Measurements from ENCODE around the gene SV2C.

Gene SV2C

GRCh38 chr5:76050134-76050533 is 33.0 kb upstream of the SV2C start:
- no peak overlapping the region for H3K4me3 ChIP-seq (replicated peaks in 1 of 2; ENCODE audit: low read depth in 2 of 2, low read length in 2 of 2)
- no peak for DNase-seq (ENCODE audit: low read depth in 2 of 2)
- TF ChIP-seq CTCF (IDR thresholded peaks at IDR 0.05; ENCODE audit: low read depth, low read length): no peak

- no peak for TF ChIP-seq CTCF (IDR thresholded peaks at IDR 0.05; ENCODE audit: low read depth, low read length)
- H3K4me3 ChIP-seq (replicated peaks in 1 of 2; ENCODE audit: low read depth in 2 of 2, low read length in 2 of 2): no peak overlapping the region
- DNase-seq (ENCODE audit: low read depth in 2 of 2): no peak
These were observed 20.6 kb upstream of the SV2C start for GRCh38 chr5:76062502-76063041.

GRCh38 chr5:76065258-76065657 is 17.9 kb upstream of the SV2C start:
- H3K4me3 ChIP-seq (replicated peaks in 1 of 2; ENCODE audit: low read depth in 2 of 2, low read length in 2 of 2): no peak overlapping the region
- no peak for DNase-seq (ENCODE audit: low read depth in 2 of 2)
- no peak for TF ChIP-seq CTCF (IDR thresholded peaks at IDR 0.05; ENCODE audit: low read depth, low read length)

GRCh38 chr5:76069061-76069735 is 14.0 kb upstream of the SV2C start:
- no peak overlapping the region for H3K4me3 ChIP-seq (replicated peaks in 1 of 2; ENCODE audit: low read depth in 2 of 2, low read length in 2 of 2)
- no peak for TF ChIP-seq CTCF (IDR thresholded peaks at IDR 0.05; ENCODE audit: low read depth, low read length)
- DNase-seq (ENCODE audit: low read depth in 2 of 2): no peak

GRCh38 chr5:76074487-76075065 is 8.6 kb upstream of the SV2C start:
- no peak overlapping the region for H3K4me3 ChIP-seq (replicated peaks in 1 of 2; ENCODE audit: low read depth in 2 of 2, low read length in 2 of 2)
- no peak for TF ChIP-seq CTCF (IDR thresholded peaks at IDR 0.05; ENCODE audit: low read depth, low read length)
- no peak for DNase-seq (ENCODE audit: low read depth in 2 of 2)

GRCh38 chr5:76081811-76082771 is 1.1 kb upstream of the SV2C start:
- peak in 1 of 2 donors; percentile 1 for DNase-seq (ENCODE audit: low read depth in 2 of 2)
- no peak for TF ChIP-seq CTCF (IDR thresholded peaks at IDR 0.05; ENCODE audit: low read depth, low read length)
- H3K4me3 ChIP-seq (replicated peaks in 1 of 2; ENCODE audit: low read depth in 2 of 2, low read length in 2 of 2): no peak overlapping the region

All from cardiac fibroblast (primary cell).